A204.1 (cell line): Measurements from ENCODE around the gene ADRB2.

Source experiments
- FAIRE-seq: peaks from 2 replicates; lab custom pipeline; 2012; peaks lifted over from hg19 to GRCh38; lab: Jason Lieb, UNC

The ADRB2 gene

DNA sequence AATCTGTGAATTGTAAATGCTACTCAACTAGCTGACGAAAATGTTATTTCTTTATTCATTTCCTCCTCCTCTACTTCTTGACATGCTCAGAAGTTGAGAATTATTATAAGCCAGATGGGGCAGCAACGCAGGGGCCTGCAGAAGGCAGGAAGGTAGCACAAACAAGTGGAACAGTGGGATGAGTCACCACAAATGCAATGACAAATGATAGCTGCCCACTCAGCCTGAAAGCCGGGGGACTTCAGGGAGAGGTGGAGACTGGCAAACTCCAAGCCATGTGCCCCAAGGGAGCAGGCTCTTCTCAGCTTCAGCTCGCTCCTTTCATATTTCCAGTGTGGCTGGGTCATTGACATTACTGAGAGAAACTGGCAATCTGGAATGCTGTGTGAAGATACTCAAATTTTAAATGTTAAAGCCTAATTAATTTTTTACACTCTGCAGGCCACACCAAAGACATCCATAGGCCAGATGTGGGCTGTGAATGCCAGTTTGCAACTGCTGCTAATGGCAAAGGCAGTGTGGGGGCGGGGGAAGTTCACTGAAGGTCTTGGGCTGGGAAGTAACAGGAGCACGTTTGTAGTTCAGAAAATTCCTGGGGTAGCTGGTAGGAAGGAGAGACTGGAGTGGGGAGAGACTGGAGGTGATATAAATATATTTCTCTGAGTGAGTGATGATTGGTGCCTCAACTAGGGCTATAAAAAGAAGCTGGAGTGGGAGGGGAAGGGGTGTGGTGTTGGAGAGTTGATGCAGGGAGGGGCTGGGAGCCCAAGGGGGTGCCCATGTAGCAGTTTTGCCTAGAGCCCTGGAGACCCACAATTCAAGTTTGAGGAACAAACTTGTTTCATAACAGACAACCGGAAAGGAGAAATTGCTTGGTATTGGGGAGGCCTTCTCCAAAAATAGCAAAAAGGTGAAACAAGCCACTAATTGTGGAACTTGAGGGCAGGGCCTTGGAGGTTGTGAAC is 20.8 kb upstream of the ADRB2 start:
- FAIRE-seq = no peak

DNA sequence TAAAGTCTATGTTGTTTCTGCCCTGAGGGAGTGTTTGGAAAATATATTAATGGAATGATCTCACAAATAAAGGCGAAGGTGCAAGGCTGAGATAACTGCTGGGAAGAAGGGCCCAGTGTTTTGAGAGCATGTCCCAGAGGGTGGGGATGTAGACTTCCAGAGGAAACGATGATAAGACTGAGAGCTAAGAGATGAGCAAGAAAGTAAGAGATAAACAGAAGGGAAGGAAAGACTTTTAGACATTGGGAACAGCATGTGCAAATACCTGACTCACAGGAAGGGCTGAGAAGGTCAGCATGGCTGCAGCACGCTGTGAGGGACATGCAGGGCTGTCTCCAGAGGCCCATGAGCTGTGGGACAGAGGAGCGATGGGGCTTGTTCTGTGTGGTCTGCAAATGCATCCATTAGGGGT is 19.9 kb upstream of the ADRB2 start:
- no peak for FAIRE-seq

DNA sequence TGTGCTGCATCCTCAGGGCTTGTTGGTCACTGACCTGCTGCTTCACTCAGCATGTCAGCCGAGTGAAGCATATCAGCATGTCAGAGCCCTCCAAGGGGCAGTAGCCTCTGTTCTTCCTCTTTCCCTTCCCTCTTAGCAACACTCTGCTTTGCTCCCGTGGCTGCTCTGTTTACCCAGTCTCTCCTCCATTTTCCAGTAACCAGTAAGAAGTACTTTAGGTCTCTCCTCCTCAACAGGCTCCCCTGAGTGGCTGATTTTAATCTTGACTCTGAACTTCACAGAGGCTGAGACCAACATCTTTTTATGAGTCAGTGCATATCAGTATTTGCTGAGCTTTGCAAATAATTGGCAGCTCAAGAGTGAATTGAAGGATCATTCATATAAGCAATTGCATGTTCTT is 18.6 kb upstream of the ADRB2 start:
- FAIRE-seq = no peak

DNA sequence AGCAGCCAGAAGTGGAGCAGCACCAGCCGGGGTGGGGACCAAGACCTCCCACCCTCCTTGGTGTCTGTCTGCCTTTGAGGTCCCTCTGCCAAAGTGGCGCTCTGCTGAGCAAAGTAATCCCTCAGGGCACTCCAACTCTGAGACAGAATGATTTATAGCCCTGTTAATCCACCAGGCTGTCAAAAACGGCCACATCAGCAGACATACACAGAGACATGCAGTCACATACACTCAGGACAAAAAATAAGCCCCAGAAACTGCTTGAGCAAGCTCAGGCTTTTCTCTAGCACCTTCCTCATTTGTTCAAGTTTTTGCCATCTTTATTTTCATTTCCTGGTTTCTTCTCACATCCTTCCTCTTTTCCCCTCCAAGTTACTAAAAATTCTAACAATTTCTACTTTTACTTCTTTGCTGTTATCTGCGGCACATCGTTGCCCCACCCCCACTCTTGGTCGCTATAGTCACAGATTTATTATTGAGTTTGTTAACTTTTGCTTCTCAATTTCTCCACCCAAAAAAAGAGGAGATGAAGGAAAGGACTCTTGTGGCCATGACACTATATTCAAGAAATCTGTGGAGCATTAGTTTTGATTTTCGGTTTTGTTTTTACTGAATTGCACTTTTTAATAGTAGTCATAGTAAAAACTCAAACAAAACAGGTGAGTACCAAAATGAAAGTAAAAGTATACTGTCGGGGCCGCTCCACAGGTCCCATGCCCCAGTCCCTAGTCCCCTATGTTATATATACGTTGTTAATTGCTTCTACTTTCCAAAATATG is 17.4 kb upstream of the ADRB2 start:
- FAIRE-seq = no peak

DNA sequence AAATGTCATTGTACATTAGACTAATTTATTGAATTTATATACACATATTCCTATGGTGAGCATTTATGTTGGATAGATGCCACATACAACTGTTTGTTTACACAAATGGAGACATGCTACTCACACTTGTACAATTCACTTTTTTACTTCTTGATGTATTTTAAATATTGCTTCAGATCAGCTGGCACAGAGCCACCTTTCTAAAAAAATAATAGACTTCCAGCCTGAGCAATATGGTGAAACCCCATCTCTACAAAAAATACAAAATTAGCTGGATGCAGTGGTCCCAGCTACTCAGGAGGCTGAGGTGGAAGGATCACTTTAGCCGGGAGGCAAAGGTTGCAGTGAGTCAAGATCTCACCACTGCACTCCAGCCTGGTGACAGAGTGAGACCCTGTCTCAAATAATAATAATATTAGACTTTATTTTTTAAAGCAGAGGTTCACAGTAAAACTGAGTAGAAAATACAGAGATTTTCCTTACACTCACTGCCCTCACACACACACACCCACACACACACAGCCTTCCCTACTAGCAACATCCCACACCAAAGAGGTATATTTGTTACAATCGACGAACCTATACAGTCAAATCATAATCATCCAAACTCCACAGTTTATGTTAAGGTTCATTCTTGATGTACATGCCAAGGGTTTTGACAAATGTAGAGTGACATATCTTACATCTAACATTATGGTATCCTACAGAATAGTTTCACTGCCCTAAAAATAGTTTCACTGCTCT is 16.5 kb upstream of the ADRB2 start:
- no peak for FAIRE-seq

DNA sequence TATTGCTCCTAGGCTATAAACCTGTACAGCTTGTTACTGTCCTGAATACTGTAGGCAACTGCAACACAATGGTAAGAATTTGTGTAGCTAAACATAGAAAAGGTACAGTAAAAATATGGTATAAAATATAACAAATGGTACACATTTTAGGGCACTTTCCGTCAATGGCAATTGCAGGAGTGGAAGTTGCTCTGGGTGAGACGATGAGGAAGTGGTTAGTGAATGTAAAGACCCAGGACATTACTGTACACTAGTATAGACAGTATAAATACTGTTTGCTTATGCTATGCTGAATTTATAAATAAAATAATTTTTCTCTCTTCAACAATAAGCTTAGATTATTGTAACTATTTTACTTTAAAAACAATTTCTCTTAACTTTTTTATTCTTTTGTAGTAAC is 15.6 kb upstream of the ADRB2 start:
- no peak for FAIRE-seq

DNA sequence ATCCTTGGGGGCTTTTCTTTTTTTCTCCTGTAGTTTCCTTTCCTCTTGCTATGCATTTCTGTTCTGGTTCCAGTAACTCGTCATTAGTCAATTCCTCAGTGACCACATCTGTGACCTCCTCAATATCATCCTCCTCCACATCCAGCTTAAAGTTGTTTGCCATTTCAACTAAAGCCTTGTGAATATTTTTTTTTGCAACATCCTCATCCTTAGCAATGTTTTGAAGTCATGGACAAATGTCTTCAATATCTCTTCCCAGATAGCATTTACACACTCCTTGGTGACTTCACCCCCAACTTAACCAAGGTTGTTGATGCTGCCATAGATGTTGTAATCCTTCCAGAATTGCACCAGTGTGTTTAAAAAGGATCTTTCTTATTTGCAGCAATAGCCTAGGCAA is 14.7 kb upstream of the ADRB2 start:
- FAIRE-seq = no peak

DNA sequence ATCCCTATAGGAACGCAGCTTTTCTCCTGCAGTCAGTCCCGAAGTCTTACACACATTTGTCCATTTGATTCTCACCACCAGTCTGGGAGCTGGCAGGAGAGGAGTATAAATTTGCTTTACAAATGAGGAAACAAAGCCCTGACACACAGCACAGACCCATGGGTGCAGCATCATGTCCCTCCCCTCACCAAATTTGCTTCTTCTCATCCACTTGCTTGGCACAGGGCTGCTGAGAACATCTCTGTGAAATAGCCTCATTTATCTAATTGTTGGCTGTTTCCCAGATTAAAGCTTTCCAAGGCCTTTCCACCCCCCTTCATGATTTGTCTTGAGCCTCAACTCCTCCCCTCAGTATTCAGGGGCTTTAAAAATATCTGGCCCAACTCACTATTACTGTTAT is 11.3 kb upstream of the ADRB2 start:
- FAIRE-seq = no peak

DNA sequence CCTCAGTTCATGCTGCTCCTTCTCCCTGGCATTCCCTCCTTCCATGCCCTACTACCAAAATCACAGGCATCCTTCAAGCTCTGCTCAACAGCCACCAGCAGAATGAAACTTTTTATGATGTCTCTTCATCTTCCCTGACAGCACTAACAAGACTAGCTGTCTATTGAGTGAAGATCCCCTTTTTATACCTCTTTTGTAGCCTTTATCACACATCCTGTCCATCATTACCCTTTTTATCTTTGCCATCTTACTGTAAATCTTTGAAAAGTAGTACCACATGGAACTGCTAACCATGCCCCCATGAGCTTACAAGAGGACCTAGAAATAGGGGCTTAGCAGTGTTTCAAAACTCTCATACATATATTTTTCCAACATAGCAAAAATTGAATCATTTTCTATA is 10.8 kb upstream of the ADRB2 start:
- FAIRE-seq = no peak

DNA sequence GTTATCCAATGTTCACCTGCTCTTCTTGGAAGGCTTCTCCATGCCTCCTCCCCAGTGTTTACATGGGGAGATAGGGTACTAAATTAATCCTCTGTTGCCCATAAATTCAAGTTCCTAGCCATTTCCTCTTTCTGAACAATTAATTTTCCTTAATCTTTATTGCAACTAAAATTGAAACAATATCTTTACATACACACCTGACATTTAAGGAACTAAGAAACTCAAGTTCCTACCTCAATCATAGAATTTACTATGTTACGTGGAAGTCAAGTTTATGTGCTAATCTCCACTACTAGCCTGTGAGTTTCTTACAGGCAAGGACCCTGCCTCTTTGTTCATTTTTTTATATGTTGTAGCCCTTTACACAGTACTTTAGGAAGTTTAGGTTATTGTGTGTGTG is 10.1 kb upstream of the ADRB2 start:
- FAIRE-seq = no peak

DNA sequence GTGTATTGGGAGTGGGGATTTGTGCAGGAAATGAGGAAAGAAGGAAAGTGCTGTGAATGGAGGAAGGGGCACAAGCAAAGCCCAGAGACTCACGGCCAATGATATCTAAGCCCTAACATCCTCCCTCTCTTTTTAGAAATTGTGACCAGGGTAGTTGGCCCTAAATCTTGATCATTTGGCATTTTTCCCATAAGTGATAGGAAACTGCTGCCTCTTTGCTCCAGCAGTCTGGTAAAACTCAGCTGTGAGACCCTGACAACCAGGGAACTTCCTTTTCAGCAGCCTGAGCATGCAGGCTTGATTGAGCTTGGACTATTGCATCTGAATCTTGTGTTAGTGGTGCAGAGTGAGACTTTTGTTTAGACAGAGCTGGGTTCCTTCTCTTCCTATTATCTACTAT is 9.6 kb upstream of the ADRB2 start:
- no peak for FAIRE-seq

DNA sequence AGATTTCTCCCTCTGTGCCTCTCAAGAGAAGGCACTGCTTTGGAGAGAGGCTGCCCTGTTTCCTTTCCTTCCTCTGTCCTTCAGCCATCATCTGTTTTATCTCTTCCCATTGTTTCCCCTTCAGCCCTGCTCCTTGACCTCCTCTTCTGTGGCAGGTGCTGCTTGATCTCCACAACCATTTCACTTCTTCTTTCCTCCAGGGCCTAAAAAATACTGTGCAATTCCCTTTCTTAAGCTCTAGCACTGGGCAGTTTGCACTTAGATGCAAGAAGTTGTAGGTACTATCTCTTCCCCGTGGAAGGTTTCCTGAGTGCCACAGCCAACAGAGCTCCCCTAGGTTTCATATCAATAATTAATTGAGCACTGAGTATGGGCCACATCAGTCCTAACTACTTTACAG is 8.8 kb upstream of the ADRB2 start:
- no peak for FAIRE-seq

DNA sequence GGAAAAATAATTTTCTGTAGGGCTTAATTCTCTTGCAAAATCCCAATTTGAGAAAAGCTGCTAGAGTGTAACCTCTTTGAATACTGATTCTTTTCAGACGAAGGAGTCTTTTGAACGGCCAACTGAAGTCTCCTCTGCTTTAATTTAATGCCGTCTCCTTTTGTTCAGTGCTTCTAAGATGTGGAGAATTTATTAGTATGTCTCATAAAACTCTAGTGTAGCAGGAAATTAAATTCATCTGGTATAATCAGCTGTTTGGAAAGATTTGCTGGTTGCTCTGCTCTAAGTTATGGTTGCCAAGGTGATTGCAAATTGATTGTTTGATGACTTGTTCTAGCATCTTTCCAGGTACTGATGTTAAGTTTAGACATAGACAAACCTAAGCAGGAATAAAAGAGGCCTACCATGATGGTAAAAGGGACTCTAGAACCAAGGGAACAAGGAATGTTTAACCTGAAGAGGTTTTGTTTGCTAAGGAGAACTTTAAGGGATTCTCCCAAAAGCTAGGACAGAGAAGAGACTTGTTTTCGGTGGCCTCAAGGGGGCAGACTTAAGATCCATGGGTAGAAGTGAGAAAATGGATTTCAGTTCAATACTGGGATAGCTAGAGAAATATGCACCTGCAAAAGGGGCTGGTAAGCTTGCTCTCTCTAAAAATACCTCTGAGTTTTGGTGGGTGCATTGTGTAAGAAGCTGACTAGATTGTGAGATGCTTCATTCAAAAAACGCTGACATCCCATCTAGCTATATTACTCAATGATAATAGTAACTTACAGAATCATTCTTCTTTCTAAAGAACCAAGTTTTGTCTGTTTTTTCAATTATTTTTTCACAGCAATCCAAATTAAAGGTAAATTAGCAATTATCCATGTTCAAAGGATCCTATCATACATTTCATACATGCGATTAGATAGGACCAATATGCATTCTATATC is 5.7 kb upstream of the ADRB2 start:
- FAIRE-seq = no peak

DNA sequence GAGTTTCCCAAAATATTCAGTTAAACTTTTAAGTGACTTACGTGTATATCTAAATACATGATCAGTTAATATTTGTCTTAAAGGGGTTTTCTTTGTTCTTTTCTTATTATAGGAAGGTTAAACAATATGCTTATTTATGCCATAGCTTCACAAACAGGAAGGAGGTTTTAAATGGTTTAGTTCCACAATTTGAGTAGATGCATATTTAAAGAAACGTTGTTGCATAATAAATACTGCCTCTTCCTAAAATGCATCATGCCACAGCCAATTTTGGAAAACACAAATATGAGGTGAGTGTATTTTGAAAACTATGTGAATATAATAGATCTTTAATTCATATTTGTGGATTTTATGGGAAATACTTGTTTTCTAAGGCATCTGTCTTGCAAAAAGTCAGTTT is 2.5 kb upstream of the ADRB2 start:
- FAIRE-seq = no peak

DNA sequence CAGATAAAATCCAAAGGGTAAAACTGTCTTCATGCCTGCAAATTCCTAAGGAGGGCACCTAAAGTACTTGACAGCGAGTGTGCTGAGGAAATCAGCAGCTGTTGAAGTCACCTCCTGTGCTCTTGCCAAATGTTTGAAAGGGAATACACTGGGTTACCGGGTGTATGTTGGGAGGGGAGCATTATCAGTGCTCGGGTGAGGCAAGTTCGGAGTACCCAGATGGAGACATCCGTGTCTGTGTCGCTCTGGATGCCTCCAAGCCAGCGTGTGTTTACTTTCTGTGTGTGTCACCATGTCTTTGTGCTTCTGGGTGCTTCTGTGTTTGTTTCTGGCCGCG is 727 bp upstream of the ADRB2 start:
- FAIRE-seq = no peak

DNA sequence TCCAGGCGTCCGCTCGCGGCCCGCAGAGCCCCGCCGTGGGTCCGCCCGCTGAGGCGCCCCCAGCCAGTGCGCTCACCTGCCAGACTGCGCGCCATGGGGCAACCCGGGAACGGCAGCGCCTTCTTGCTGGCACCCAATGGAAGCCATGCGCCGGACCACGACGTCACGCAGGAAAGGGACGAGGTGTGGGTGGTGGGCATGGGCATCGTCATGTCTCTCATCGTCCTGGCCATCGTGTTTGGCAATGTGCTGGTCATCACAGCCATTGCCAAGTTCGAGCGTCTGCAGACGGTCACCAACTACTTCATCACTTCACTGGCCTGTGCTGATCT is 294 bp downstream of the ADRB2 start:
- no peak for FAIRE-seq

DNA sequence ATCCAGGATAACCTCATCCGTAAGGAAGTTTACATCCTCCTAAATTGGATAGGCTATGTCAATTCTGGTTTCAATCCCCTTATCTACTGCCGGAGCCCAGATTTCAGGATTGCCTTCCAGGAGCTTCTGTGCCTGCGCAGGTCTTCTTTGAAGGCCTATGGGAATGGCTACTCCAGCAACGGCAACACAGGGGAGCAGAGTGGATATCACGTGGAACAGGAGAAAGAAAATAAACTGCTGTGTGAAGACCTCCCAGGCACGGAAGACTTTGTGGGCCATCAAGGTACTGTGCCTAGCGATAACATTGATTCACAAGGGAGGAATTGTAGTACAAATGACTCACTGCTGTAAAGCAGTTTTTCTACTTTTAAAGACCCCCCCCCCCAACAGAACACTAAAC is 1.3 kb downstream of the ADRB2 start:
- no peak for FAIRE-seq

DNA sequence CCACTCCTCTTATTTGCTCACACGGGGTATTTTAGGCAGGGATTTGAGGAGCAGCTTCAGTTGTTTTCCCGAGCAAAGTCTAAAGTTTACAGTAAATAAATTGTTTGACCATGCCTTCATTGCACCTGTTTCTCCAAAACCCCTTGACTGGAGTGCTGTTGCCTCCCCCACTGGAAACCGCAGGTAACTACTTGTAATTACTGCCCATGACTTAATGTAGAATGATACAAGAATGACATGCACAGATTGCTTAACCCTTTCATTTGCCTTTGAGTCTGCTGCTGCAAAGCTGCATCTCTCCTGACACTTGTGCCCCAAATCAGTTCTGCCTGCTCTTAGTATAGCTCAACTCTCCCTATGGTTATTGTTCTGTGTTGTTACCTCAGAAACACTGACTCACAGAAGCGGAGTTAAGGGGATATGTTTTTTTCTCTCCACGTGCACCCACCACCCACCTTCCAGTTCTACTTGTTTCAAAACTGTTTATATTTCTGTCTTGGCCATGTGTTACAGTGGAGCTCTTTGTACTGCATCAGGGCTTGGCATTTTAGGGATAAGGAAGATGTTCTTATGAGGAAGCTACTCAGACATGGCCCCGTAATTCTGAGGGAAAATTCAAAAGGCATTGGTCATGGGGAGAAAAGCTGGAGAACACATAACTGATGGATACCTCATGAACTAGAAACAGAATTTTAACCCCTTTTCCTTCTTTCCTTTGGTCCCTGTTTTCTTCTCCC is 2.3 kb downstream of the ADRB2 start:
- FAIRE-seq = no peak

DNA sequence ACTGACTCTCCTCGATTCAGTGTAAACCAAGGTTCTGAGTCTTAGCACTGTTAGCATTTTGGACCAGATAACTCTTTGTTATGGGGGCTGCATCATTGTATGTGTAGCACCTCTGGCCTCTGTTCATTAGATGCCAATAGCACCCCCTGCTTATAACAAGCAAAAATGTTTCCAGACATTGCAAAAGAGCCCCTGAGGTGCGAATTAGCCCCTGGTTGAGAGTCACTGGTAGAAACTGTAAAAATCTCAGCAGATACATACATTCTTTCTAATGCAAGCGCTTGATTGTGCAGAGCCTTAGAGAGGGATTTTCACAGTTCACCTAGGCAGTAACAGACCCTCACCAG is 2.8 kb downstream of the ADRB2 start:
- no peak for FAIRE-seq

DNA sequence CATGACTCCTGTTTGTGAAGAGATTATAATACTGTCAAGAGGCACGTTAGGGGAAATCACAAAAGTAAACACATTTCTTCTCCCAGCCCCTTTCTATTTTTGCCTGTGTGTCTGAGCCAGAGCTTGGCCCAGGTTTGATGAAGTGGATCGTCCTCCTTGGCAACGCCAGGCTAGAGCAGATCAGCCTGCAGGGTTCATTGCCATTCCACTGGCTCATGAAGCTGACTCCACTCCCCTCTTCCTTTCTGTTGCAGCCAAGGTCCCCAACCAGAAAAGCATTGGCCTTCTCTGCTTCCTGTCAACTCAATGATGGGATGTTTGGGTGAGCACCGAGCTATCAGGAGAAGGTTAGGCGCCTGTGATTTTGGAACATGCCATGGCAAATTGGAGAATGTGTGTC is 3.3 kb downstream of the ADRB2 start:
- FAIRE-seq = no peak

DNA sequence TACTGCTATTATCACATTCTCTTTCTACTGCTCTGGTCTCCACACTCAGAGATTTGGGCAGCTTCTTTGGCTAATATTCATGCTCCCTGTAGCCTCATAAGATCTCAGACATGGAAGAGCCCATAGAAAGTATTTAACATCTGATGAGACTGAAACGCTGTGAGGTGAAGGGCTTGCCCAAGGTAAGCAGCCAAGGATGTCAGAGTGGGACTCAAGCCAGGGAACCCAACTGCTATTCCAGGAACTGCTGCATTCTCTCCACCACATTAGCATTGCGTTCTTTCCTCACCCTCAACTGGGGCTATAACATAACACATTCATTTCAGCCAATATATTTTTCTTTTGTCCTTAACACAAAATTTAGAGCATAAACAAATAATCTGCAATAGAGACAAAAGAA is 3.8 kb downstream of the ADRB2 start:
- no peak for FAIRE-seq
